Caco-2 (cell line): ENCODE data around the gene WWOX. TPM values are rescaled to one million over a fixed set of nuclear protein-coding genes. Genes with fewer than 3 reads are reported as not detected.

Experiments used
- BruUV-seq: library from RNA; stranded (reverse); fragments of 400-500 nt; replicated peaks from 2 replicates; lab custom pipeline; 2021; lab: Mats Ljungman, UMichigan
- CTCF ChIA-PET: fragments of 300-600 bp; sonication (Branson Sonifier 250); formaldehyde crosslinking; loops from one replicate; lab custom pipeline; 2022; ENCODE audit warnings: antibody characterized with exemption; lab: Charles Lee
- POLR2A ChIA-PET: fragments of 300-600 bp; sonication (Branson Sonifier 250); formaldehyde crosslinking; loops from one replicate; lab custom pipeline; 2022; ENCODE audit warnings: antibody characterized with exemption; lab: Charles Lee
- DNase-seq, 2 experiments: peaks; one replicate each; pipeline versions ENCODE4 v3.0.0 to v3.0.0-alpha.2; 2020 to 2022
- H3K27me3 ChIP-seq: replicated peaks from 2 replicates; pipeline ENCODE4 v1.6.0; 2011; ENCODE audit warnings: low read length; ENCODE audit not compliant: control insufficient read depth, insufficient read depth
- H3K36me3 ChIP-seq: 2 replicates; pipeline ENCODE4 v1.5.1; 2011; ENCODE audit warnings: low read length; ENCODE audit not compliant: control insufficient read depth, insufficient read depth
- H3K4me1 ChIP-seq: fragments of 250-450 bp; sonication (Bioruptor Pico); 2 replicates; pipeline ENCODE4 v1.5.1; 2020; ENCODE audit warnings: mild to moderate bottlenecking
- H3K4me3 ChIP-seq: 2 replicates; pipeline ENCODE4 v1.5.1; 2011; ENCODE audit warnings: low read depth, mild to moderate bottlenecking, control low read depth, low read length
- H3K9me3 ChIP-seq: fragments of 250-450 bp; sonication (Bioruptor Pico); 2 replicates; pipeline ENCODE4 v1.5.1; 2020; ENCODE audit warnings: mild to moderate bottlenecking, moderate library complexity
- H3K27ac Mint-ChIP-seq: one replicate; pipeline ENCODE4 v1.8.0; 2022; ENCODE audit warnings: mixed read lengths; ENCODE audit not compliant: unreplicated experiment
- H3K27me3 Mint-ChIP-seq: one replicate; pipeline ENCODE4 v1.8.0; 2022; ENCODE audit warnings: mixed read lengths; ENCODE audit not compliant: insufficient read depth, unreplicated experiment
- H3K36me3 Mint-ChIP-seq: one replicate; pipeline ENCODE4 v1.8.0; 2022; ENCODE audit warnings: mild to moderate bottlenecking, mixed read lengths; ENCODE audit not compliant: insufficient read depth, unreplicated experiment
- H3K4me1 Mint-ChIP-seq: one replicate; pipeline ENCODE4 v1.8.0; 2022; ENCODE audit warnings: low read depth, mixed read lengths; ENCODE audit not compliant: unreplicated experiment
- H3K4me3 Mint-ChIP-seq: one replicate; pipeline ENCODE4 v1.8.0; 2022; ENCODE audit warnings: mild to moderate bottlenecking, moderate library complexity, mixed read lengths; ENCODE audit not compliant: unreplicated experiment
- H3K9me3 Mint-ChIP-seq: one replicate; pipeline ENCODE4 v1.8.0; 2022; ENCODE audit warnings: mixed read lengths; ENCODE audit not compliant: unreplicated experiment
- intact Hi-C: fragments of 100-400 bp; cut with micrococcal nuclease; formaldehyde crosslinking; loops from one replicate; pipeline ENCODE4 v1.10.0; 2022; ENCODE audit not compliant: unreplicated experiment
- total RNA-seq: library from RNA; stranded (reverse); gene quantifications from 2 replicates; pipeline ENCODE4 v1.2.3, GENCODE V29; 2022
- TF ChIP-seq, protein P1 (sequence below), 2 experiments: fragments of 200-600 bp in 1 of 2; IDR thresholded peaks; 1 replicate in 1 of 2; 2 replicates in 1 of 2; pipeline versions ENCODE4 v1.5.1 to v1.8.0; 2011 to 2022; ENCODE audit warnings: antibody characterized with exemption in 1 of 2, control low read depth in 1 of 2, inconsistent platforms in 1 of 2, low read depth in 1 of 2, low read length in 1 of 2, mild to moderate bottlenecking in 1 of 2, moderate library complexity in 1 of 2; ENCODE audit not compliant: insufficient read depth in 1 of 2, severe bottlenecking in 1 of 2, unreplicated experiment in 1 of 2

WWOX gene
- total RNA-seq, 1 experiment from 2014 or later: 45.0 TPM

DNA sequence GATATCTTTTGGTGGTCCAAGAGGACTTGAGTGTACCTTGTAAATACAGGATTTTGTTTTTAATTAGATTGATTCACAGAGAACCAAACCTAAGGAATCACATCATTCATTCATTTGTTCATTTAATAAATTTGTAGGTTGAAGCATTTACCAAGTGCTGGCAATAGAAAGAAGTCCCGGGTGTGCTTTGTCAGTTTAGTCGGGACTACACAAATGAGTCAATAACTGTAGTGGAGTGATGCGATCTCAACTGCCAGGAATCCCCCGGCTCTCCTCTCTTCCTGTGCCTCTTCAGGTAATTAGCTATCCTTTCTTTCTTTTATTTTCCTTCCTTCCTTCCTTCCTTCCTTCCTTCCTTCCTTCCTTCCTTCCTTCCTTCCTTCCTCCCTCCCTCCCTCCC is 1.4 kb upstream of the WWOX start:
- Mint-ChIP-seq H3K4me1 (peaks cover 7% of the 10 kb centered on the region), H3K27me3 (peaks cover 2% of the 10 kb centered on the region), H3K9me3 (peaks cover 14% of the 10 kb centered on the region), H3K27ac (no peak overlapping the region), H3K4me3 (no peak overlapping the region), H3K36me3 (peaks cover 21% of the 10 kb centered on the region)
- intact Hi-C loops: loop anchor here (2.0 kb wide), 1 partner anchor 375 kb away; the partner anchor contains the start of gene NUDT7
- DNase-seq: no peak
- POLR2A ChIA-PET: no interaction called here
- no peaks in the 10 kb centered on the region for H3K4me1 ChIP-seq
- no peaks in the 10 kb centered on the region; the same call in 1 of the 2 replicates for H3K36me3 ChIP-seq
- H3K4me3 ChIP-seq: no peak overlapping the region
- CTCF ChIA-PET: no interaction called here
- H3K9me3 ChIP-seq: peaks cover 3% of the 10 kb centered on the region
- BruUV-seq: no TSS peak
- no peaks in the 10 kb centered on the region for H3K27me3 ChIP-seq
- TF ChIP-seq, protein P1, sequence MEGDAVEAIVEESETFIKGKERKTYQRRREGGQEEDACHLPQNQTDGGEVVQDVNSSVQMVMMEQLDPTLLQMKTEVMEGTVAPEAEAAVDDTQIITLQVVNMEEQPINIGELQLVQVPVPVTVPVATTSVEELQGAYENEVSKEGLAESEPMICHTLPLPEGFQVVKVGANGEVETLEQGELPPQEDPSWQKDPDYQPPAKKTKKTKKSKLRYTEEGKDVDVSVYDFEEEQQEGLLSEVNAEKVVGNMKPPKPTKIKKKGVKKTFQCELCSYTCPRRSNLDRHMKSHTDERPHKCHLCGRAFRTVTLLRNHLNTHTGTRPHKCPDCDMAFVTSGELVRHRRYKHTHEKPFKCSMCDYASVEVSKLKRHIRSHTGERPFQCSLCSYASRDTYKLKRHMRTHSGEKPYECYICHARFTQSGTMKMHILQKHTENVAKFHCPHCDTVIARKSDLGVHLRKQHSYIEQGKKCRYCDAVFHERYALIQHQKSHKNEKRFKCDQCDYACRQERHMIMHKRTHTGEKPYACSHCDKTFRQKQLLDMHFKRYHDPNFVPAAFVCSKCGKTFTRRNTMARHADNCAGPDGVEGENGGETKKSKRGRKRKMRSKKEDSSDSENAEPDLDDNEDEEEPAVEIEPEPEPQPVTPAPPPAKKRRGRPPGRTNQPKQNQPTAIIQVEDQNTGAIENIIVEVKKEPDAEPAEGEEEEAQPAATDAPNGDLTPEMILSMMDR (IDR thresholded peaks at IDR 0.05; ENCODE audit: insufficient read depth in 1 of 2, low read depth in 1 of 2, low read length in 1 of 2, severe bottlenecking in 1 of 2, unreplicated experiment in 1 of 2): no peak

DNA sequence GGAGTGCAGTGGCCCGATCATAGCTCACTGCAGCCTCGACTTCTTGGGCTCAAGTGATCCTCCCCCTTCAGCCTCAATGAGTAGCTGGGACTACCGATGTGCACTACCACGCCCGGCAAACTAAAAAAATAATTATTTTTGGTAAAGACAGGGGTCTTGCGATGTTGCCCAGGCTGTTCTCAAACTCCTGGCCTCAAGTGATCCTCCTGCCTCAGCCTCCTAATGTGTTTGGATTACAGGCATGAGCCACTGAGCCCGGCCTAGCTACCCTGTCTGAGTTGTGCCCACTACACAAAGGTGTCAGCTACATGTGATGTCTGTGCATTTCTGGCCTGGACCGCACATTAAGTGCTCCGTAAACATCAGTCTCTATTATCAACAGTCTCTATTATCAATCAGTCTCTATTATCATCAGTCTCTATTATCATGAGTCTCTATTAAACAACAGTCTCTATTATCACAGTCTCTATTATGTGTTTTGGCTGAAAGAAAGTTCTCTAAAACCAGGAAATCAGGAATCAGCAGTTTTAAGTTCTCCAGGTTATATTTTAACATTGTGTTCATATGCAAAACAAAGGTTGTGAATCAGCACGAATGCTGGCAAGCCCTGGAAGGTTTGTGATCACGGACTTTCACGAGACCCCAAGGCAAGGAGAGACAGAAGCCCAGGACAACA is 721 bp upstream of the WWOX start:
- BruUV-seq: no TSS peak
- H3K27me3 Mint-ChIP-seq: peaks cover 2% of the 10 kb centered on the region
- Histone ChIP-seq H3K27me3 (no peaks in the 10 kb centered on the region), H3K9me3 (peaks cover 3% of the 10 kb centered on the region), H3K36me3 (no peaks in the 10 kb centered on the region; the same call in 1 of the 2 replicates), H3K4me3 (peak overlapping the region; percentile 97), H3K4me1 (no peaks in the 10 kb centered on the region)
- peaks cover 21% of the 10 kb centered on the region for H3K36me3 Mint-ChIP-seq
- peaks cover 14% of the 10 kb centered on the region for H3K9me3 Mint-ChIP-seq
- intact Hi-C loops: loop anchor here (1.0 to 2.0 kb wide), 3 partner anchors 38 to 376 kb away; partner anchors contain the start of gene NUDT7
- POLR2A ChIA-PET: no interaction called here
- H3K27ac Mint-ChIP-seq: peak overlapping the region; percentile 91
- peaks cover 13% of the 10 kb centered on the region for H3K4me1 Mint-ChIP-seq
- TF ChIP-seq, protein P1 (IDR thresholded peaks at IDR 0.05; ENCODE audit: insufficient read depth in 1 of 2, low read depth in 1 of 2, low read length in 1 of 2, severe bottlenecking in 1 of 2, unreplicated experiment in 1 of 2): no peak
- no peak for DNase-seq
- CTCF ChIA-PET: interaction anchor here (0.8 to 1.9 kb wide), 6 partner anchors 11 to 908 kb away, joined by 3 to 6 read pairs (median 4); no protein-coding TSS in a partner anchor
- H3K4me3 Mint-ChIP-seq: peak overlapping the region; percentile 90

DNA sequence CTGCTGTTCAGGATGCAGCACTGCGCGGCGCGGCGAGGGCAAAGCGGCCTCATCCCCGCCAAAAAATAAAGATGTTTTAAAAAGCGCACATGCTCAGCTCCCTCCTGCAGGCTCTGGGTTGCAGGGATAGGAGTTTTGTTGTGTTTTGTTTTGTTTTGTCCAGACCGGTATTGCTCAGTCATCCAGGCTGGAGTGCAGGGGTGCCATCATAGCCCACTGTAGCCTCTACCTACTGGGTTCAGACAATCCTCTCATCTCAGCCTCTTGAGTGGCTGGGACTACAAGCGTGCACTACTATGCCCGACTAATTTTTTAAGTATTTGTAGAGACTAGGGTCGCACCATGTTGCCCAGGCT is 636 bp downstream of the WWOX start:
- Mint-ChIP-seq H3K4me1 (peaks cover 14% of the 10 kb centered on the region), H3K9me3 (peaks cover 8% of the 10 kb centered on the region), H3K4me3 (peak overlapping the region; percentile 90), H3K27me3 (no peaks in the 10 kb centered on the region), H3K27ac (peak overlapping the region; percentile 91), H3K36me3 (peaks cover 21% of the 10 kb centered on the region)
- peak overlapping the region; percentile 97 for H3K4me3 ChIP-seq
- H3K36me3 ChIP-seq: no peaks in the 10 kb centered on the region; the same call in 1 of the 2 replicates
- no peaks in the 10 kb centered on the region for H3K27me3 ChIP-seq
- BruUV-seq: no TSS peak
- ChIA-PET CTCF (interaction anchor here (1.0 to 1.9 kb wide), 2 partner anchors 13 to 97 kb away, joined by 3 to 5 read pairs; no protein-coding TSS in a partner anchor), POLR2A (interaction anchor here (0.6 to 1.1 kb wide), 3 partner anchors 49 to 139 kb away, joined by 3 read pairs; no protein-coding TSS in a partner anchor)
- intact Hi-C loops: no loop called here
- no peaks in the 10 kb centered on the region for H3K4me1 ChIP-seq
- peaks cover under 1% of the 10 kb centered on the region for H3K9me3 ChIP-seq
- DNase-seq: no peak
- TF ChIP-seq, protein P1 (IDR thresholded peaks at IDR 0.05; ENCODE audit: insufficient read depth in 1 of 2, low read depth in 1 of 2, low read length in 1 of 2, severe bottlenecking in 1 of 2, unreplicated experiment in 1 of 2): peak in 1 of 2 experiments; percentile 97
